Suprapubic skin (tissue), 4 donors: ENCODE measurements around the gene CDSN. TPM values are rescaled to one million over a fixed set of nuclear protein-coding genes. Genes with fewer than 3 reads are reported as not detected.

Experiments used
- DNase-seq, 2 donors: peaks; one replicate each; pipeline ENCODE4 v3.0.0-alpha.2; 2019; ENCODE audit warnings: low spot score in 2 of 2
- H3K27ac ChIP-seq: fragments of 200-600 bp; sonication (generic); one replicate; pipeline ENCODE4 v1.5.1; 2019
- H3K27me3 ChIP-seq: fragments of 200-600 bp; sonication (generic); one replicate; pipeline ENCODE4 v1.5.1; 2019
- H3K36me3 ChIP-seq: fragments of 200-600 bp; sonication (generic); one replicate; pipeline ENCODE4 v1.5.1; 2019
- H3K4me1 ChIP-seq: fragments of 200-600 bp; sonication (generic); one replicate; pipeline ENCODE4 v1.5.1; 2019
- H3K4me3 ChIP-seq: fragments of 200-600 bp; sonication (generic); one replicate; pipeline ENCODE4 v1.5.1; 2019; ENCODE audit warnings: mild to moderate bottlenecking
- H3K9me3 ChIP-seq: fragments of 200-600 bp; sonication (generic); one replicate; pipeline ENCODE4 v1.5.1; 2019
- CTCF ChIP-seq, 2 donors: fragments of 200-600 bp in 1 of 2; fragments of 450-650 bp in 1 of 2; sonication (generic) in 1 of 2; IDR thresholded peaks; one replicate each; pipeline ENCODE4 v1.5.1; 2016 to 2019; ENCODE audit warnings: antibody characterized with exemption in 2 of 2, mild to moderate bottlenecking in 1 of 2, moderate library complexity in 1 of 2
- EP300 ChIP-seq: sonication (generic); formaldehyde crosslinking; IDR thresholded peaks from one replicate; pipeline ENCODE4 v1.6.1; 2017; ENCODE audit warnings: antibody characterized with exemption
- POLR2A ChIP-seq, 2 donors: fragments of 450-650 bp; IDR thresholded peaks; one replicate each; pipeline ENCODE4 v1.6.1; 2017; ENCODE audit warnings: antibody characterized with exemption in 2 of 2, mild to moderate bottlenecking in 2 of 2, moderate library complexity in 2 of 2
- POLR2AphosphoS5 ChIP-seq, 3 donors: sonication (generic); formaldehyde crosslinking; IDR thresholded peaks; one replicate each; pipeline ENCODE4 v1.6.1; 2017; ENCODE audit warnings: antibody characterized with exemption in 3 of 3
- WGBS: methylation state at CpG from one replicate; pipeline ENCODE4 v1.1.5; 2018; 5-methylcytosine and 5-hydroxymethylcytosine counted together
- total RNA-seq, 4 donors: library from RNA; depleted of rRNA; stranded (reverse); fragments of >200 nt; gene quantifications; one replicate each; pipeline ENCODE4 v1.1.0, GENCODE V29; 2016

Gene CDSN
- total RNA-seq, 4 donors from 2014 or later, result 16.3 to 598 (median 403) TPM

- TF ChIP-seq EP300, result no peak
- TF ChIP-seq CTCF (IDR thresholded peaks at IDR 0.05), result no peak
- no peak for TF ChIP-seq POLR2AphosphoS5 (IDR thresholded peaks at IDR 0.05)
- TF ChIP-seq POLR2A (IDR thresholded peaks at IDR 0.05), result no peak
- Histone ChIP-seq H3K36me3 (no peaks in the 10 kb centered on the region), H3K9me3 (no peaks in the 10 kb centered on the region), H3K27me3 (no peaks in the 10 kb centered on the region), H3K4me3 (no peak overlapping the region), H3K4me1 (peaks cover 11% of the 10 kb centered on the region), H3K27ac (no peak overlapping the region)
- 51% methylated on average over 6 of the region's 6 CpGs for WGBS
- no peak for DNase-seq
Observed at GRCh38 chr6:31132806-31133205, 12.6 kb upstream of the CDSN start.

DNA sequence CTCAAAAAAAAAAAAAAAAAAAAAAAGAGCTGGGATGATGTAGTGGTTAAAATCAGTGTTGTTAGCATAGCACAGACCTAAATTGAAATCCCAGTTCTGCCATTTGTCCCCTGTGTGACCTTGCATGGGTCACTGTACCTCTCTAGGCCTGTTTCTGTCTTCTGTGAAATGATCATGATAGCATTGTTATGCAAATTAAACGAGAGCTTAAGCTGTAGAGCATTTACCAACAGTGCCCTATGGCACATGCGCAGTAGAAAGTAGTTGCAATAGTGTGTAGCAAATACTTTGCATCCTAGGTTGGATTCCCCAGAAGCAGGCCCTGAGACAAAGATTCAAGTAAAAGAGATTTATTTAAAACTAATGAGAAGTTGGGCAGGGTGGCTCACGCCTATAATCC is 11.3 kb upstream of the CDSN start:
- DNase-seq, result no peak
- H3K27me3 ChIP-seq, result no peaks in the 10 kb centered on the region
- no peak overlapping the region for H3K27ac ChIP-seq
- peaks cover 19% of the 10 kb centered on the region for H3K4me1 ChIP-seq
- H3K9me3 ChIP-seq, result no peaks in the 10 kb centered on the region
- 89% methylated on average over 3 of the region's 3 CpGs for WGBS
- TF ChIP-seq POLR2AphosphoS5 (IDR thresholded peaks at IDR 0.05), result no peak
- no peak for TF ChIP-seq CTCF (IDR thresholded peaks at IDR 0.05)
- TF ChIP-seq EP300, result no peak
- TF ChIP-seq POLR2A (IDR thresholded peaks at IDR 0.05), result no peak
- no peak overlapping the region for H3K4me3 ChIP-seq
- no peaks in the 10 kb centered on the region for H3K36me3 ChIP-seq

GRCh38 chr6:31130751-31131150 is 10.5 kb upstream of the CDSN start:
- H3K4me3 ChIP-seq, result no peak overlapping the region
- no peaks in the 10 kb centered on the region for H3K9me3 ChIP-seq
- no peaks in the 10 kb centered on the region for H3K27me3 ChIP-seq
- 94% methylated on average over 3 of the region's 3 CpGs for WGBS
- H3K36me3 ChIP-seq, result no peaks in the 10 kb centered on the region
- TF ChIP-seq POLR2A (IDR thresholded peaks at IDR 0.05) (no peak), POLR2AphosphoS5 (IDR thresholded peaks at IDR 0.05) (no peak), EP300 (no peak), CTCF (IDR thresholded peaks at IDR 0.05) (no peak)
- no peak overlapping the region for H3K27ac ChIP-seq
- peaks cover 27% of the 10 kb centered on the region for H3K4me1 ChIP-seq
- no peak for DNase-seq

GRCh38 chr6:31129130-31129529 is 8.9 kb upstream of the CDSN start:
- DNase-seq, result no peak
- H3K4me3 ChIP-seq, result no peak overlapping the region
- peaks cover 38% of the 10 kb centered on the region for H3K4me1 ChIP-seq
- H3K36me3 ChIP-seq, result no peaks in the 10 kb centered on the region
- H3K27me3 ChIP-seq, result no peaks in the 10 kb centered on the region
- 54% methylated on average over 4 of the region's 4 CpGs for WGBS
- no peaks in the 10 kb centered on the region for H3K9me3 ChIP-seq
- no peak for TF ChIP-seq POLR2AphosphoS5 (IDR thresholded peaks at IDR 0.05)
- no peak for TF ChIP-seq POLR2A (IDR thresholded peaks at IDR 0.05)
- TF ChIP-seq CTCF (IDR thresholded peaks at IDR 0.05), result no peak
- no peak for TF ChIP-seq EP300
- no peak overlapping the region for H3K27ac ChIP-seq

GRCh38 chr6:31128093-31128676 is 7.9 kb upstream of the CDSN start:
- DNase-seq, result no peak
- WGBS, result 7% methylated on average over 8 of the region's 8 CpGs
- no peak overlapping the region for H3K27ac ChIP-seq
- no peaks in the 10 kb centered on the region for H3K9me3 ChIP-seq
- H3K4me3 ChIP-seq, result no peak overlapping the region
- H3K4me1 ChIP-seq, result peaks cover 42% of the 10 kb centered on the region
- H3K27me3 ChIP-seq, result no peaks in the 10 kb centered on the region
- TF ChIP-seq CTCF (IDR thresholded peaks at IDR 0.05) (peak; percentile 62 to 88), EP300 (no peak), POLR2A (IDR thresholded peaks at IDR 0.05) (no peak)
- no peaks in the 10 kb centered on the region for H3K36me3 ChIP-seq
